ENCODE measurements around the gene C11orf42.

C11orf42 gene

DNA sequence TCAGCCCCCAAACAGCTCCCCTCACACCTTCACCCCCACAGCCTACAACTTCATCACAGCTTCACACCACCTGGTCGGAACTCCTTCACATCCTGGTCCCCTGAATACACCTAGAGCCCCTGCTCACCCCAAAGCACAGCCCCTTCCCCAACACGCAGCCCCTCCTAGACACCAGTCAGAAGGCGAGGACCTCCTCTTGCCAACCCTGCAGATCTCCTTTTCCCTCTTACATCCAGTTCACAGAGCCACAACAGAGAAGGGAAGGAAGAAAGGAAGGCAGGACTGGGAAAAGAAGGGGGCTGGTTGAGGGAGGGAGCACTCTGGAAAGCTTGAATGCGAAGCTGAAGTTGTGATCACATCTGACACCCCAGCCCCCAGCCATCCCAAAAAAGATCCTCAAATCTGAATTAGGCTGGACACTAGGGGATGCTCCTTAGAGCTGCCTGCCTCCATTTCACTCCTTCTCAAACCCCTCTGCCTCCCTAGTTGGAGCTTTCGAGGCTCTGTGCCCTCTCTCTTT is 54.9 kb downstream of the C11orf42 start:
- DNase-seq: no peak

All from amniotic stem cell (primary cell).